HG02973 (cell line): Measurements from ENCODE around the gene RPRD1A.
A peak's percentile ranks its signal among the peaks of the same experiment; 100 is the strongest.
"Not testable (repeated sequence)": the region's sequence is repeated elsewhere in the genome, so short reads cannot be mapped to it uniquely, and the experiment has no call there.

Experiments
- ATAC-seq: cut with Tn5 transposase; IDR thresholded peaks from one replicate; pipeline ENCODE4 v1.9.1; 2021; ENCODE audit warnings: moderate library complexity; ENCODE audit not compliant: unreplicated experiment

Gene RPRD1A

DNA sequence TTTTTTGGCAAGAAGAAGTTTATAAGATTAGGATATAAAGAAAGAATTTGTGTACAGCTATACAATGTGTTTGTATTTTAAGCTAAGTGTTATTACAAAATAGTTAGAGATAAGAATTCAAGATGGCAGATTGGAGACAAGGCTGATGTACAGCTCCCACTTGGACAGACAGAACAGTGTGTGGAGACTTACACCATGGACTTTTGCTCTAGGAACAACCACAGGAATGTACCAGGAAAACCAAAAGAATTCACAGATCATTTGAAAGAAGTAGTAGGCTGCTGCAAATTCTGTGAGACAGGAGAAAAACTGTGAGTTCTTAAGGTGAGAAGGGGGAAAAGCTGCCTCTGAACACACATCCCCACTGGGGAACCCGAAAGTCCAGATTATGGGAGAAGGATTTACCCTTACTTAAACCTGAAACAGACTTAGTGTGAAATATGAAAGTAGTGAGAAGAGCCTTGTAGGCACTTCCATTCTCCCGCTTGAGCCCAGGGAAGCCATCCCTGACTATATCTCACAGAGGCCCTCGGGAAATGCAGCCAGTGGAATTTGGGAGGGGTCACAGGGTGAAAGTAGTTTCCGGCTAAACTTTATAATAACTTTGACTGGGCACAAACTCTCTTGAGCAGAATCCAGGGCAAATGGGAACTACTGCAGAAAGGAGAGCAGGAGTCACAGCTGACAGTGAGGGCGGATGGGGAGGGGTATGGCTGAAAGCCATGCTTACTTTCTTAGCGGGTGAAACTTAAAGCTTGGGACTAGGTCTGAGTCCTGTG lies 11.6 kb upstream of the RPRD1A start:
- no peak for ATAC-seq

DNA sequence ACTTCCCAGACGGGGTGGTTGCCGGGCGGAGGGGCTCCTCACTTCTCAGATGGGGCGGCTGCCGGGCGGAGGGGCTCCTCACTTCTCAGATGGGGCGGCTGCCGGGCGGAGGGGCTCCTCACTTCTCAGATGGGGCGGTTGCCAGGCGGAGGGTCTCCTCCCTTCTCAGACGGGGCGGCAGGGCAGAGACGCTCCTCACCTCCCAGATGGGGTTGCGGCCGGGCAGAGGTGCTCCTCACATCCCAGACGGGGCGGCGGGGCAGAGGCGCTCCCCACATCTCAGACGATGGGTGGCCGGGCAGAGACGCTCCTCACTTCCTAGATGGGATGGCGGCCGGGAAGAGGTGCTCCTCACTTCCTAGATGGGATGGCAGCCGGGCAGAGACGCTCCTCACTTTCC lies 10.4 kb upstream of the RPRD1A start:
- not testable (repeated sequence) for ATAC-seq

DNA sequence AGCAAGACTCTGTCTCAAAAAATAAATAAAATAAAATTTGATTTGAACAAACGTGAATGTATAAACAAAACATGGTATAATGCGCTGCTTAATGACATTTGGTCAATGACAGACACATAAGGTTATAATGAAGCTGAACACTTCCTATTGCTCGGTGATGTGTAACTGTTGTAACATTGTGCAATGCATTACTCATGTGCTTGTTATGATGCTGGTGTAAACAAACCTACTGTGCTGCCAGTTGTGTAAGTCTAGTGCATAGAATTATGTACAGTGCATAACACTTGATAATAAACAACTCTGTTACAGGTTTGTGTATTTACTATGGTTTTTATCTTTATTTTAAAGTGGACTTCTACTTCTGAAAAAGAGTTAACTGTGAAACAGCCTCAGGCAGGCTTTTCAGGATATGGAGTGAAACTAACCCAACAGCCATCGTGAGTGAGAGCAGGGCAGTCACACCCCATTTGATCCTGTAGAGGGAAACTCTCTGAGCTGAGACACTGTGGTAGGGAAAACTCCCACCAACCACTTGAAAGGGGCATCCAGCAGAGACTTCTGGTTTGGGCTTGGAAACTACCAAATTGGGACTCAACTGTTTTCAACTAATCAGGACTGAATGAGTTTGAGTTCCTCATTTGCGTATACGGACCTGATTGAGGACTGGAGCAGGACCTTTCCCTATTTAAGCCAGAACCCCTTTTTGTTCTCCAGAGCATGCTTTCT lies 8.7 kb upstream of the RPRD1A start:
- no peak for ATAC-seq

DNA sequence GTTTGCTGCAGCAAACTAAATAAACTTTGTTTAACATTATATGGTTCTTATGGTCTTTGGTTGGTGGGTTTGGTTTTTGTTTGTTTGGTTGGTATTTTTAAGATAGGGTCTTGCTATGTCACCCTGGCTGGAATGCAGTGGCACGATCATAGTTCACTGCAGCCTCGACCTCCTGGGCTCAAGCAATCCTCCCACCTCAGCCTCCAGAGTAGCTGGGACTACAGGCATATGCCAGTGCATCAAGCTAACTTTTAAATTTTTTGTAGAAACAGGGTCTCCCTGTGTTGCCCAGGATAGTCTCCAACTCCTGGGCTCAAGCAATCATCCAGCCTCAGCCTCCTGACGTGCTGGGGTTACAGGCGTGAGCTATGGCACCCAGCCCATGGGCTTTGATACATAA lies 7.1 kb upstream of the RPRD1A start:
- ATAC-seq = no peak

DNA sequence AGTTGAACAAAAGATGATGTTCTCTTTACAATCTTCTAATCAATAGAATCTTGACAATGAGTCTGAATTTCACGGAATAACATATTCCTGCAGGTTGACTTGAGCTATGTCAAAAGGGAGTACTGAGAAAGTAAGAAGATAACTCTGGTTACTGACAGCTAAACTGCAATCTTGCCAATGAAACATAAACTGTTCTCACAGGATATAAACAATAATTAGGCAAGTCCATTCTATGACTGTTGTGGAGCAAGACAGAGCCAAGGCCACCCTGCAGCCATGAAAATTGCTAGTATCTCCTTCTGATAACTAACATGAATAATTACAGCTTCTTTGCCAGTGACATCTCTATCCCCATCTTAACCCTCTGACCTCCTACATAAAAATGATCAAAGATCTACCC lies 6.3 kb upstream of the RPRD1A start:
- no peak for ATAC-seq

DNA sequence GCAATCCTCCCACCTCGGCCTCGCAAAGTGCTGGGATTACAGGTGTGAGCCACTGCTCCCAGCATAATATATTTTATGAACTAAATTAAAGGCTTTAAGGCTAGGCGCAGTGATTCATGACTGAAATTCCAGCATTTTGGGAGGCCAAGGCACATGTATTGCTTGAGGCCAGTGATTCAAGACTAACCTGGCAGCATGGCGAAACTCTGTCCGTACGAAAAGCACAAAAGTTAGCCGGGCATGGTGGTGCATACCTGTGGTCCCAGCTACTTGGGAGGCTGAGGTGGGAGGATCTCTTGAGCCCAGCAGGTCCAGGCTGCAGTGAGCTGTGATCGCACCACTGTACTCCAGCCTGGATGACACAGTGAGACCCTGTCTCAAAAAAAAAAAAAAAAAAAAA lies 5.0 kb upstream of the RPRD1A start:
- ATAC-seq = not testable (repeated sequence)

DNA sequence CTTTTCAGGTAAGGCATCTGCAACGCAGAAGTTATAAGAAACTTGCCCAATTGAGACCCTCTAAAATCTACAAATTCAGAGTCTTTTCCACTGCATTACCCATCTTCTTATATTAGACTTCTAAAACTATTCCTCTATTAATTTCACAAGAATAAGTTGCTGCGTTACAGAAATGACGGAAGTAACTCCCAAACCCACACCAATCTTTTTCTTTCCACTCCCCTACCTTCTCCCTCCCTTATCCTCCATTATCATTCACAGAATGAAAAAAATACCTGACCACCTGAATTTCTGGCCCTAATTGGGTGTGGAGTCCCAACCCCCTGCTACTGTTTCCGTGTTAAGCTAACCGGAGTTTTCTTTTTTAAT lies 689 bp downstream of the RPRD1A start:
- ATAC-seq = peak; percentile 4

DNA sequence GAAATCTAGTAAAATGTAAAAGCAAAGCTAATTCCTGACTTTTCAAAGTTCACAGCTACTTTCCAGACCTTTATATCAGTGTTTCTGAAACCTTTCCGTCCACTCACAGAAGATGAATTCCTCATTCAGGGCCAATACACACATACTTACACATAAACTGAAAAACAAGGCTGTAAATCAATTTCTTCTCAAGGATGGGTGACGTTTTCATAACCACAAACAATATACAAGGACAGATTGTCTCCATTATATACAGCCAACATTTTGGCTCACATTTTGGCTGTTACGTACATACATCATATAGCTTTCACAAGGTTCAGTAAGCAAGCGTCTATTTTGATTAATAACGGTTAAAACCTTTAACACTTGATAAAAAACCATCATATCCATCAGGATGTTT lies 1.4 kb downstream of the RPRD1A start:
- ATAC-seq = no peak

DNA sequence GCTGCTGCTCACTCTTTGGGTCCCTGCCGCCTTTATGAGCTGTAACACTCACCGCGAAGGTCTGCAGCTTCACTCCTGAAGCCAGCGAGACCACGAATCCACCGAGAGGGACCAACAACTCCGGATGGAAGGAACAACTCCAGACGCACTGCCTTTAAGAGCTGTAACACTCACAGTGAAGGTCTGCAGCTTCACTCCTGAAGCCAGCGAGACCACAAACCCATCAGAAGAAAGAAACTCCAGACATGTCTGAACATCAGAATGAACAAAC lies 2.6 kb downstream of the RPRD1A start:
- not testable (repeated sequence) for ATAC-seq

DNA sequence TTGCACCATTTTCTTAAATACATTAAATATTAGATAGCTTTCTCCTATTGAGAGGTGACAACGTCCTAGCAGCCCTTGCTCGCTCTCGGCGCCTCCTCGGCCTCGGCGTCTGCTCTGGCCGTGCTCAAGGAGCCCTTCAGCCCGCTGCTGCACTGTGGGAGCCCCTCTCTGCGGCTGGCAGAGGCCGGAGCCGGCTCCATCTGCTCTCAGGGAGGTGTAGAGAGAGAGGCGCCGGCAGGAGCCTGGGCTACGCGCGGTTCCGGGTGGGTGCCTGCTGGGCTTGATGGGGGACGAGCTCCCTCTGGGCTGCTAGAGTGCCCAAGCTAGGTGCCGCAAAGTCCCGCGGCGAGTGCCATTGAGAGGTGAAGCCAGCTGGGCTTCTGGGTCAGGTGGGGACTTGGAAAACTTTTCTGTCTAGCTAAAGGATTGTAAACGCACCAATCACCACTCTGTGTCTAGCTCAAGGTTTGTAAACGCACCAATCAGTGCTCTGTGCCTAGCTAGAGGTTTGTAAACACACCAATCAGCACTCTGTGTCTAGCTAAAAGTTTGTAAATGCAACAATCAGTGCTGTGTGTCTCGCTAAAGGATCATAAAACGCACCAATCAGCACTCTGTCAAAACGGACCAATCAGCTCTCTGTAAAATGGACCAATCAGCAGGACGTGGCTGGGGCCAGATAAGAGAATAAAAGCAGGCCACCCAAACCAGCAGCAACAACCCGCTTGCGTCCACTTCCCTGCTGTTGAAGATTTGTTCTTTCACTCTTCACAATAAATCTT lies 3.1 kb downstream of the RPRD1A start:
- ATAC-seq = no peak

DNA sequence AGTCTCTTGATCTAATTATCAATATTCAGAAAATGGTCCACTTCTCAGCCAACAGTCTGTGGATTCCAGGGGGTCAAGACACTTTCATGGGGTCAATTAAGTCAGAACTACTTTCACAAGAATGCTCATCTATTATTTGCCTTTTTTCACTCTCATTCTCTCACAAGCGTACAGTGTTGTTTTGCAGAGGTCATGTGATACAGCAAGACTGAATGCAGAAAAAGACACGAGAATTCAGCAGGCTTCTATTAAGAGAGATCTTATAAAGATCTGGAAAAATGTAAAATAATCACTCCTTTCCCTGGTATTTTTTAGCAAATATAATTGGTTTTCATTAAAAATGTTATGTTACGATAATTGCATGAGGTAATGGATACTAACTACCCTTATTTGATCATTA lies 8.7 kb downstream of the RPRD1A start:
- no peak for ATAC-seq

DNA sequence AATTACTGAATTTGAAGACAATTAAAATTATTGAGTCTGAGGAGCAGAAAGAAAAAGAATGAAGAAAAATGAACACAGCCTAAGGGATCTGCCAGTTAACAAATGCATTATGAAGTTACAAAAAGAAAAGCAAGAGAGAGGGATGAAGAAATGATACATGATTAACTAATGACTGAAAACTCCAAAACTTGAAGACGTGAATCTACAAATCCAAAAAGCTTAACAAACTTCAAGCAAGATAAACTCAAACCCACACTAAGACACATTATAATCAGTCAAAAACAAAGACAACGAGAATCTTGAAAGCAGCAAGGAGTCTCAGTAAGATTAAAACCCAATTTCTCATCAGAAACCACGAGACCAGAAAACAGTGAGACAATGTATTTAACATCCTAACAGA lies 15.6 kb downstream of the RPRD1A start:
- ATAC-seq = no peak

DNA sequence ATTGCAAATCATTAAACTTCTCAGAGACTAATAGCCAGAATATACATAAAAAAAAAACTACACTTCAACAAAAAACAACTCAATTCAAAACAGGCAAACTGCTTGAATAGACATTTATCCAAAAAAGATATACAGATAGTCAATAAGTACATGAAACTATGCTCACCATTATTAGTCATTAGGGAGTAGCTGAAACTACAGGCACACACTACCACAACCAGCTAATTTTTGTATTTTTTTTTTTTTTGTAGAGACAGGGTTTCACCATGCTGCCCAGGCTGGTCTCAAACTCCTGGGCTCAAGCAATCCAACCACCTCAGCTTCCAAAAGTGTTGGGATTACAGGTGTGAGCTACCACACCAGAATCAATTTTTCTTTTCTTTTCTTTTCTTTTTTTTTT lies 16.9 kb downstream of the RPRD1A start:
- no peak for ATAC-seq

DNA sequence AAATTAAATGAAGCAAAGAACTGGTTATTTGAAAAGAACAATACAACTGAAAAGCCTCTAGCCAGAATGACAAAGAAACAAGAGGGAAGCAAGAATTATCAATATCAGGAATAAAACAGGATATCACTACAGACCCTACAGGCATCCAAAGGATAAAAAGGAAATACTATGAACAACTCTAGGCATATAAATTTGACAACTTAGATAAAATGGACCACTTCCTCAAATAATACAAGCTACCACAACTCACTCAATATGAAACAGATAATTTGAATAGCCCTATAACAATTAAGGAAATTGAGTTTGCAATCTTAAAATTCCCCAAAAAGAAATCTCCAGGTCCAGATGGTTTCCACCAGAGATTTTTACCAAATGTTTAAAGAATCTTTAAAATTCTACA lies 19.8 kb downstream of the RPRD1A start:
- no peak for ATAC-seq

DNA sequence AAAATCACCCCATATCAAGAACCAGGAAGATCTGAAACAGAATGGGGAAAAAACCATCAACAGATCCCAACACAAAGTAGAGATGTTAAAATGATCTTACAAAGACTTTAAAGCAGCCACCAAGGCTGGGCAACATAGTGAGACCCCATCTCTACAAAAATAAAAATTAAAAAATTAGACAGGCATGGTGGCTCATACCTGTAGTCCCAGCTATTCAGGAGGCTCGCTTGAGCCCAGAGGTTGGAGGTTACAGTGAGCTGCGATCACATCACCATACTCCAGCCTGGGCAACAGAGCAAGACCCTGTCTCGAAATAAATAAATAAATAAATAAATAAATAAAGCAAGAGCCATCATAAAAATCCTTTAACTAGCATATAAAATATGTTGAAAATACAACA lies 20.5 kb downstream of the RPRD1A start:
- ATAC-seq = no peak

DNA sequence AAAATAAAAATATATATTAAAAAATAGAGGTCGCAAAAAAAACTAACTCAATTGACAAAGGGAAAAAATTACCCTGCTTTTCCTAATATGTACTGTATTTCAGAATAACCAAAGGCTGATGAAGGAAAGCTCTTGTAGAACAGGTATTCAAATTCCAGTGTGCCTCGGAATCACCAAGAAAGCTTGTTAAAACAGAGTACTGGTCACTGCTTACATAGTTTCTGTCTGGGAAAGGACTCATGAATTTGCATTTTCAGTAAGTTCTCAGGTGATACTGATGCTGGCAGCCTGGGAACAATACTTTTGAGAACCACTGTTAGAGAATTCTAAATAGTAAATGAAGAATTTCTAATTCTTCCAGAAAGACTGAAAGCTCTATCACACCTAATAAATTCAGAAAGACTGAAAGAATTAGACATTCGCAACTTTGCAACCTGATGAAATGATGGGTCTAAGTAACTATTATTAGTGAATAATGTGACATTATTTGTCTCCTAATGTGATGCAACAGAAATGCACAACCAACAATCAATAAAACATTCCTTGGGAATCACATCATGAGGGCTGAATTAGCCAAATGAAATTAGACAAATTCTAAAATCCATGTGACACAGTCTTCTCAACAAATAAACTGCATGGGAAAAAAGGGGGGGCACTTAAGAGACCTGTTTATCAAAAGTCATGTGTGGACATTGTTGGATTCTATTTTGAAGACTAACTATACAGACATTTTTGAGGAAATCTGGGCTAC lies 21.9 kb downstream of the RPRD1A start:
- no peak for ATAC-seq

DNA sequence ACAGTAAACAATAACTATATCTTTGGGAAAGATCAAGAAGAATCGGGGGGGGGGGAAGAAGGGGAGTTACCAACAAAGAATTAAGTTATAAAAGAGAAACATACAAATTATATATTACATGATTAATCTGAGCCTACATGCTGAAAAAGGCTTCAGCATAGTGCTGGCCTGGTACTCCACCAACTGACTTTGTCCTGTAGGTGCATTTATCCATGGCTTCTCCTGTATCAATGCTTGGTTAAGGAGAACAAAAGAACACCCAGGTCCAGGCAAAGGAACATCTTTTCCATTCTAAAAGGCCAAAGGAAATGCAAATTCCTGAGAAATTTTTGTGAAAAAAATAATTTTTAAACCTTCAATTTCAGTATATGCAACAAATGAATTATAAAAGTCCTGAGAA lies 24.2 kb downstream of the RPRD1A start:
- no peak for ATAC-seq

DNA sequence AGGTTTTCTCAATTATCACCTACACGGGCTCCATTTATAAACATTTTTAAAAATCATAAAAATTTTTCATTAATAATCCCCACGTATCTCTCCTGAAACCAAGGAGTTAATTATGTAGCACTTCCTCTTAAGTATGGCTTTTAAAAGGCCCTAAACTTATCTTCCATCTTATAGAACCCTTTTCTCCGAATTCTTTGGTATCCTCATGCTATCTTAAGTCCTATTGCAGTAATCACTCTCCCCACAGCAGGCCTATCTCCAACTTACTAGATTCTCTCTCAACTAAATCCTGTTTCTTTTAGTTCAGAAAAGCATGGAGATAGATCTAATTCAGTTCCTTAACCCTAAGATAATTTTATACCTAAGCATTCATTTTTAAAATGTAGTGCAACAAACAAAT lies 26.2 kb downstream of the RPRD1A start:
- ATAC-seq = no peak

DNA sequence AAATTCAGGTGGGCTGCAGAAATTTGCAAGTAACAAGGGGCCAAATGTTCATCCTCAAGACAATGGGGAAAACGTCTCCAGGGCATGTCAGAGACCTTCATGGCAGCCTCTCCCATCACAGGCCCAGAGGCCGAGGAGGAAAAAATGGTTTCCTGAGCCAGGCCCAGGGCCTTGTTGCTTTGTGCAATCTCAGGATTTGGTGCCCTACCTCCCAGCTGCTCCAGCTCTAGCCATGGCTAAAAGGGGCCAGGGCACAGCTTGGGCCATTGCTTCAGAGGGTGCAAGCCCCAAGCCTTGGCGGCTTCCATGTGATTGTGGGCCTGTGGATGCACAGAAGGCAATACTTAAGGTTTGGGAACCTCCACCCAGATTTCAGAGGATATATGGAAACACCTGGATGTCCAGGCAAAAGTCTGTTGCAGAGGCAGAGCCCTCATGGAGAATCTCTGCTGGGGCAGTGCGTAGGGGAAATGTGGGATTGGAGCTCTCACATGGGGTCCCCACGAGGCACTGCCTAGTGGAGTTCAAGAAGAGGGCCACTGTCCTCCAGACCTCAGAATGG lies 29.2 kb downstream of the RPRD1A start:
- no peak for ATAC-seq

DNA sequence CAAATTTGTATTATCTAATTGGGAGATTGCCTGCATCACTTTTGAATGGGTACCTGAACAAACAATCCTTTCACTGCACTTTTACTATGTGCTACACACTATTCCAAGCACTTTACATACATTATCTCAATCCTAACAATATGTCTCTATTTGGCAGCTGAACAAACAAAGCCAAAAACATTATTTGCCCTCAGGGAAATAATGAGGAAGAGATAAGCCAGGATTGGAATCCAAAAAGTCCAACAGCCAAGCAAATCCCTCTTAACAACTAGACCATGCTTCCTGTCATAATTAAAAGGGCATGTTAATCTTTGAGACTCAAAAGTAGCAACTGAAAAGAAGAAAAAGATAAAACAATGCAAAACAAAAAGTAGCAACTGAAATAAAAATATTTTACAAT lies 32.1 kb downstream of the RPRD1A start:
- ATAC-seq = no peak

DNA sequence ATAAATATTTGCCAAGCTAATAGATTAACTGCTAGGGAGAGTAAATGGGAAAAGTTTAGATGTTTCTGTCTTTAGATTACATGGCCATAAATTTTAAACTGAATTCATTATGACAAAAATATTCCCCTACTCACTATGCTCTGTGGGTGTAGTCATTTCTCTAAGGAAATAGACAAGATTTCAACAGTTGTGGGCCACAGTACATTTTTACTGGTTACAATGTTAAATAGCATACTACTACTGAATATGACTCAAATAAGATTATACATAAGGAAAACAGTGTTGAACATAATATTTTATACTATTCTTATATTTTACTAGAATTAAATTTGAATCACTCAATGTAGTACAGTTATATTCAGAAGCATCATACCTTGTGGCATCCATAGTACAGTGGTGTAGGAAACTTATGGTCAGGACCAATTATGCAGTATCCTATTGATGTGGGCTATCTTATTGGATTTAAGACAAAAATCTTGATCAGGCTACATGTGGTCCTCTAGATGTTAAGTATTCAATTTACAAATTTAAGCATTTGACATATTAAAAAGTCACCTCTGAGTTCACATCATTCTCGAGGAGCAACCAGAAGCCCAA lies 33.0 kb downstream of the RPRD1A start:
- ATAC-seq = no peak
